GM23338 (cell line): ENCODE measurements around the gene GTF2E1. TPM values are rescaled to one million over a fixed set of nuclear protein-coding genes. Genes with fewer than 3 reads are reported as not detected.
"Not testable (repeated sequence)": the region's sequence is repeated elsewhere in the genome, so short reads cannot be mapped to it uniquely, and the experiment has no call there.

Experiments used
- ATAC-seq: fragments of 200-7000 bp; cut with Tn5 transposase; 3 replicates; pipeline ENCODE4 v1.9.1; 2020
- DNase-seq: peaks from one replicate; pipeline ENCODE4 v3.0.0-alpha.2; 2015; ENCODE audit warnings: low spot score
- H2AFZ ChIP-seq: fragments of 200-600 bp; sonication (generic); 2 replicates; pipeline ENCODE4 v1.8.0; 2016; ENCODE audit warnings: antibody characterized with exemption, mild to moderate bottlenecking, moderate library complexity
- H3F3A ChIP-seq: fragments of 200-600 bp; sonication (generic); replicated peaks from 2 replicates; pipeline ENCODE4 v1.8.0; 2017; ENCODE audit warnings: antibody characterized with exemption, mixed run types, low read depth
- H3K27ac ChIP-seq: fragments of 200-600 bp; sonication (generic); 2 replicates; pipeline ENCODE4 v1.6.1; 2016; ENCODE audit warnings: low read depth
- H3K27me3 ChIP-seq: fragments of 200-600 bp; sonication (generic); 2 replicates; pipeline ENCODE4 v1.8.0; 2016; ENCODE audit warnings: mild to moderate bottlenecking, mixed run types, moderate library complexity; ENCODE audit not compliant: insufficient read depth
- H3K36me3 ChIP-seq: fragments of 200-600 bp; sonication (generic); 2 replicates; pipeline ENCODE4 v1.8.0; 2016; ENCODE audit warnings: mild to moderate bottlenecking; ENCODE audit not compliant: insufficient read depth
- H3K4me1 ChIP-seq: fragments of 200-600 bp; sonication (generic); 2 replicates; pipeline ENCODE4 v1.8.0; 2016; ENCODE audit warnings: mild to moderate bottlenecking, moderate library complexity; ENCODE audit not compliant: insufficient read depth
- H3K4me2 ChIP-seq: fragments of 200-600 bp; sonication (generic); 2 replicates; pipeline ENCODE4 v1.7.1; 2017; ENCODE audit warnings: mixed run types
- H3K4me3 ChIP-seq: fragments of 200-600 bp; sonication (generic); 2 replicates; pipeline ENCODE4 v1.6.1; 2016; ENCODE audit warnings: mixed run types
- H3K79me2 ChIP-seq: fragments of 200-600 bp; sonication (generic); replicated peaks from 2 replicates; pipeline ENCODE4 v1.8.0; 2017; ENCODE audit warnings: mild to moderate bottlenecking; ENCODE audit not compliant: insufficient read depth
- H3K9me2 ChIP-seq: fragments of 200-600 bp; sonication (generic); 2 replicates; pipeline ENCODE4 v1.8.0; 2017; ENCODE audit not compliant: insufficient read depth
- H4K20me1 ChIP-seq: fragments of 200-600 bp; sonication (generic); replicated peaks from 2 replicates; pipeline ENCODE4 v1.8.0; 2017; ENCODE audit warnings: mild to moderate bottlenecking; ENCODE audit not compliant: insufficient read depth
- H3K27ac Mint-ChIP-seq: 2 replicates; pipeline ENCODE4 v1.8.0; 2020; ENCODE audit warnings: inconsistent platforms, mild to moderate bottlenecking, moderate library complexity, mixed read lengths
- H3K27me3 Mint-ChIP-seq: 3 replicates; pipeline ENCODE4 v1.8.0; 2022; ENCODE audit warnings: low read depth, mild to moderate bottlenecking, moderate library complexity, mixed read lengths, inconsistent platforms; ENCODE audit not compliant: insufficient read depth, poor library complexity
- H3K36me3 Mint-ChIP-seq: 3 replicates; pipeline ENCODE4 v1.8.0; 2021; ENCODE audit warnings: low read depth, mild to moderate bottlenecking, inconsistent platforms, moderate library complexity, mixed read lengths
- H3K4me1 Mint-ChIP-seq: 3 replicates; pipeline ENCODE4 v1.8.0; 2020; ENCODE audit warnings: mild to moderate bottlenecking, inconsistent platforms, mixed read lengths
- H3K4me3 Mint-ChIP-seq: 3 replicates; pipeline ENCODE4 v1.8.0; 2021; ENCODE audit warnings: moderate library complexity, mild to moderate bottlenecking, inconsistent platforms, mixed read lengths
- H3K9me3 Mint-ChIP-seq: 3 replicates; pipeline ENCODE4 v1.8.0; 2020; ENCODE audit warnings: moderate library complexity, mild to moderate bottlenecking, inconsistent platforms, mixed read lengths
- CREB1 ChIP-seq: fragments of 250-450 bp; sonication (Bioruptor Pico); IDR thresholded peaks from 2 replicates; pipeline ENCODE4 v1.5.0; 2020; ENCODE audit warnings: low read depth, mild to moderate bottlenecking, moderate library complexity
- EZH2 ChIP-seq: fragments of 200-600 bp; sonication (generic); IDR thresholded peaks from one replicate; pipeline ENCODE4 v1.8.0; 2017; ENCODE audit warnings: antibody characterized with exemption, mild to moderate bottlenecking, low read depth; ENCODE audit not compliant: unreplicated experiment
- EZH2phosphoT487 ChIP-seq: fragments of 200-600 bp; sonication (generic); IDR thresholded peaks from one replicate; pipeline ENCODE4 v1.8.1; 2018; ENCODE audit warnings: antibody characterized with exemption; ENCODE audit not compliant: unreplicated experiment
- JUNB ChIP-seq: IDR thresholded peaks from one replicate; pipeline ENCODE4 v1.6.1; 2016; ENCODE audit warnings: antibody characterized with exemption; ENCODE audit not compliant: unreplicated experiment
- NANOG ChIP-seq: IDR thresholded peaks from 2 replicates; pipeline ENCODE4 v1.6.1; 2016; ENCODE audit warnings: antibody characterized with exemption, borderline replicate concordance
- STAT1 ChIP-seq: IDR thresholded peaks from one replicate; pipeline ENCODE4 v1.6.1; 2016; ENCODE audit warnings: antibody characterized with exemption; ENCODE audit not compliant: unreplicated experiment
- ZNF114 ChIP-seq: fragments of 250-450 bp; sonication (Bioruptor Pico); IDR thresholded peaks from 2 replicates; pipeline ENCODE4 v1.5.0; 2020; ENCODE audit warnings: mild to moderate bottlenecking, moderate library complexity
- ZNF331 ChIP-seq: fragments of 250-450 bp; sonication (Bioruptor Pico); IDR thresholded peaks from 2 replicates; pipeline ENCODE4 v1.5.0; 2020; ENCODE audit warnings: low read depth, mild to moderate bottlenecking, moderate library complexity
- polyA plus RNA-seq: library from polyadenylated mRNA; unstranded; fragments of >200 nt; fragmentation: Nextera tagmentation; extraction: Ambion mirVana; gene quantifications from 2 replicates; pipeline ENCODE4 v1.2.1, GENCODE V29; 2016
- total RNA-seq: library from RNA; depleted of rRNA; stranded (reverse); fragments of >200 nt; shearing (Covaris generic); gene quantifications from 2 replicates; pipeline ENCODE4 v1.2.3, GENCODE V29; 2014
- TF ChIP-seq, protein P1 (sequence below): IDR thresholded peaks from one replicate; pipeline ENCODE4 v1.6.1; 2018; ENCODE audit warnings: antibody characterized with exemption; ENCODE audit not compliant: unreplicated experiment
- TF ChIP-seq, protein P2 (sequence below), 2 experiments: fragments of 200-600 bp in 1 of 2; sonication (generic) in 1 of 2; conservative IDR thresholded peaks; 2 replicates each; pipeline versions ENCODE4 v1.5.1 to v1.6.1; 2016 to 2017; ENCODE audit warnings: antibody characterized with exemption in 2 of 2, low read depth in 2 of 2, mild to moderate bottlenecking in 2 of 2, moderate library complexity in 1 of 2

The GTF2E1 gene
- total and polyA plus RNA-seq, 2 experiments from 2014 or later, result 24.3 to 69.0 TPM

DNA sequence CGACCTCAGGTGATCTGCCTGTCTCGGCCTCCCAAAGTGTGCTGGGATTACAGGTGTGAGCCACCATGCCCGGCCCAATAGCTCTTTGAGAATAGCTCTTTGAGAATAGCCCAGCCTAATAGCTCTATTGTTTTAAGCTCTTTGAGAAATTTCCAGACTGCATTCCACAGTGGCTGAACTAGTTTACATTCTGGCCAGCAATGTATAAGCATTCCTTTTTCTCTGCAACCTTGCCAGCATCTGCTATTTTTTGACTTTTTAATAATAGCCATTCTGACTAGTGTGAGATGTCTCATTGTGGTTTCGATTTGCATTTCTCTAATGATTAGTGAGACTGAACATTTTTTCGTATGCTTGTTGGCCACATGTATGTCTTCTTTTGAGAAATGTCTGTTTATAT is 43.3 kb downstream of the GTF2E1 start:
- not testable (repeated sequence) for H3K4me3 ChIP-seq, H3K9me2 ChIP-seq, H3K27ac ChIP-seq, H3K4me1 ChIP-seq, H3K27me3 ChIP-seq, H3K36me3 ChIP-seq, H2AFZ ChIP-seq, H3K4me3 Mint-ChIP-seq, H4K20me1 ChIP-seq, H3K79me2 ChIP-seq, H3K27me3 Mint-ChIP-seq, H3F3A ChIP-seq, H3K9me3 Mint-ChIP-seq, H3K4me2 ChIP-seq
- ATAC-seq (peak; percentile 68), DNase-seq (peak; percentile 61)
- peaks cover 36% of the 10 kb centered on the region for H3K36me3 Mint-ChIP-seq
- peaks cover 17% of the 10 kb centered on the region for H3K4me1 Mint-ChIP-seq
- 0 out of 2 replicates have a peak overlapping the region, but pooled peaks have one; percentile 64 for H3K27ac Mint-ChIP-seq

DNA sequence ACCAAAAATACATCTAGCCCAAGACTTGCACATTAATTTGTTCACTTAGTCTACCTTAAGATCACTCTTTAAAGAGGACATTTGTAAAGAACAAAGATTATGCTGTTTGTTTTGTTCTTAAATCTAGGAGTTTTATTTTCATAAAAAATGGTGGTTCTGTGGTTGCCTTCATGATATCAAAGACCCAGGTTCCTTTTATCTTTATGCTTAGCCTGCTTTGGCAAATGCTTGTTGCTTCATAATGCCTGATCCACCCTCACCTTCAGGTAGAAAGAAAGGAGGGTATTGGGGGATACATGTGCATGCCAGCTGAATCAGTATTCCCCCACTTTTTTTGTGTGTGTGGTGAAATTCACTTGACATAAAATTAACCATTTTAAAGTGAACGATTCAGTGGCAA is 48.5 kb downstream of the GTF2E1 start:
- Histone ChIP-seq H3F3A (no peaks in the 10 kb centered on the region), H3K27me3 (no peaks in the 10 kb centered on the region), H4K20me1 (no peaks in the 10 kb centered on the region), H3K9me2 (no peaks in the 10 kb centered on the region), H3K4me1 (peaks cover 13% of the 10 kb centered on the region), H3K27ac (no peak overlapping the region), H3K36me3 (no peaks in the 10 kb centered on the region), H2AFZ (no peak overlapping the region), H3K79me2 (no peaks in the 10 kb centered on the region), H3K4me2 (no peak overlapping the region), H3K4me3 (no peak overlapping the region)
- Mint-ChIP-seq H3K27ac (no peak overlapping the region), H3K9me3 (no peaks in the 10 kb centered on the region), H3K36me3 (0 out of 3 replicates have a peak, but pooled peaks cover under 1% of the 10 kb centered on the region), H3K4me3 (no peak overlapping the region), H3K27me3 (no peaks in the 10 kb centered on the region), H3K4me1 (peaks cover 49% of the 10 kb centered on the region)
- TF ChIP-seq CREB1, result no peak
- ATAC-seq (no peak), DNase-seq (no peak)

DNA sequence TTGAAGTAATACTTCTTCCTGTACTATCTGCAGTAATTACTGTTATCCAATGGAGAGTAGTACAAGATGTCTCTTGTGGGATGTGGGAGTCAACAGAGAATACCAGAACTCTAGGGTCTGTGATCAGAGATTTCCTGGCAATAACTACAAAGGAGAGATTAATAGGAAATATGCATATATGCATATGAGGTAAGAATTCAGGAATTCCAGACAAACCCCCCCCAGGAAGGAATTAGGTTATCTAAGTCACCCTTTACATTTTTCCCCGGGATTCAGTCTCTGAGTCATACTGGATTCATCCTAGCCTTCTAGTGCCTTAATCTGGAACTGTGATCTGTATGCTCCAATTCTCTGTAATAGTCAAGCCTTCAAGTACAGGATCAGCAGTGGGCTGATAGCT is 49.4 kb downstream of the GTF2E1 start:
- Mint-ChIP-seq H3K36me3 (no peaks in the 10 kb centered on the region), H3K9me3 (no peaks in the 10 kb centered on the region), H3K27ac (no peak overlapping the region; the same call in 1 of the 2 replicates), H3K4me1 (peaks cover 41% of the 10 kb centered on the region), H3K4me3 (no peak overlapping the region), H3K27me3 (no peaks in the 10 kb centered on the region)
- H3K4me1 ChIP-seq, result peaks cover 13% of the 10 kb centered on the region
- no peaks in the 10 kb centered on the region for H3F3A ChIP-seq
- no peak overlapping the region for H2AFZ ChIP-seq
- no peaks in the 10 kb centered on the region for H3K27me3 ChIP-seq
- H3K79me2 ChIP-seq, result no peaks in the 10 kb centered on the region
- H3K27ac ChIP-seq, result no peak overlapping the region
- DNase-seq (no peak), ATAC-seq (no peak)
- no peak overlapping the region for H3K4me3 ChIP-seq
- no peaks in the 10 kb centered on the region for H3K9me2 ChIP-seq
- no peaks in the 10 kb centered on the region for H3K36me3 ChIP-seq
- H4K20me1 ChIP-seq, result no peaks in the 10 kb centered on the region
- no peak overlapping the region for H3K4me2 ChIP-seq
- TF ChIP-seq EZH2, result no peak
- no peak for TF ChIP-seq STAT1
- TF ChIP-seq CREB1, result no peak
- no peak for TF ChIP-seq EZH2phosphoT487
- TF ChIP-seq, protein P1, sequence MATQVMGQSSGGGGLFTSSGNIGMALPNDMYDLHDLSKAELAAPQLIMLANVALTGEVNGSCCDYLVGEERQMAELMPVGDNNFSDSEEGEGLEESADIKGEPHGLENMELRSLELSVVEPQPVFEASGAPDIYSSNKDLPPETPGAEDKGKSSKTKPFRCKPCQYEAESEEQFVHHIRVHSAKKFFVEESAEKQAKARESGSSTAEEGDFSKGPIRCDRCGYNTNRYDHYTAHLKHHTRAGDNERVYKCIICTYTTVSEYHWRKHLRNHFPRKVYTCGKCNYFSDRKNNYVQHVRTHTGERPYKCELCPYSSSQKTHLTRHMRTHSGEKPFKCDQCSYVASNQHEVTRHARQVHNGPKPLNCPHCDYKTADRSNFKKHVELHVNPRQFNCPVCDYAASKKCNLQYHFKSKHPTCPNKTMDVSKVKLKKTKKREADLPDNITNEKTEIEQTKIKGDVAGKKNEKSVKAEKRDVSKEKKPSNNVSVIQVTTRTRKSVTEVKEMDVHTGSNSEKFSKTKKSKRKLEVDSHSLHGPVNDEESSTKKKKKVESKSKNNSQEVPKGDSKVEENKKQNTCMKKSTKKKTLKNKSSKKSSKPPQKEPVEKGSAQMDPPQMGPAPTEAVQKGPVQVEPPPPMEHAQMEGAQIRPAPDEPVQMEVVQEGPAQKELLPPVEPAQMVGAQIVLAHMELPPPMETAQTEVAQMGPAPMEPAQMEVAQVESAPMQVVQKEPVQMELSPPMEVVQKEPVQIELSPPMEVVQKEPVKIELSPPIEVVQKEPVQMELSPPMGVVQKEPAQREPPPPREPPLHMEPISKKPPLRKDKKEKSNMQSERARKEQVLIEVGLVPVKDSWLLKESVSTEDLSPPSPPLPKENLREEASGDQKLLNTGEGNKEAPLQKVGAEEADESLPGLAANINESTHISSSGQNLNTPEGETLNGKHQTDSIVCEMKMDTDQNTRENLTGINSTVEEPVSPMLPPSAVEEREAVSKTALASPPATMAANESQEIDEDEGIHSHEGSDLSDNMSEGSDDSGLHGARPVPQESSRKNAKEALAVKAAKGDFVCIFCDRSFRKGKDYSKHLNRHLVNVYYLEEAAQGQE, result no peak
- no peak for TF ChIP-seq ZNF331 (CRISPR knock-in tag)
- no peak for TF ChIP-seq JUNB
- TF ChIP-seq NANOG, result no peak
- no peak for TF ChIP-seq ZNF114 (CRISPR knock-in tag)
- TF ChIP-seq, protein P2, sequence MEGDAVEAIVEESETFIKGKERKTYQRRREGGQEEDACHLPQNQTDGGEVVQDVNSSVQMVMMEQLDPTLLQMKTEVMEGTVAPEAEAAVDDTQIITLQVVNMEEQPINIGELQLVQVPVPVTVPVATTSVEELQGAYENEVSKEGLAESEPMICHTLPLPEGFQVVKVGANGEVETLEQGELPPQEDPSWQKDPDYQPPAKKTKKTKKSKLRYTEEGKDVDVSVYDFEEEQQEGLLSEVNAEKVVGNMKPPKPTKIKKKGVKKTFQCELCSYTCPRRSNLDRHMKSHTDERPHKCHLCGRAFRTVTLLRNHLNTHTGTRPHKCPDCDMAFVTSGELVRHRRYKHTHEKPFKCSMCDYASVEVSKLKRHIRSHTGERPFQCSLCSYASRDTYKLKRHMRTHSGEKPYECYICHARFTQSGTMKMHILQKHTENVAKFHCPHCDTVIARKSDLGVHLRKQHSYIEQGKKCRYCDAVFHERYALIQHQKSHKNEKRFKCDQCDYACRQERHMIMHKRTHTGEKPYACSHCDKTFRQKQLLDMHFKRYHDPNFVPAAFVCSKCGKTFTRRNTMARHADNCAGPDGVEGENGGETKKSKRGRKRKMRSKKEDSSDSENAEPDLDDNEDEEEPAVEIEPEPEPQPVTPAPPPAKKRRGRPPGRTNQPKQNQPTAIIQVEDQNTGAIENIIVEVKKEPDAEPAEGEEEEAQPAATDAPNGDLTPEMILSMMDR (conservative IDR thresholded peaks at IDR 0.05; ENCODE audit: low read depth in 2 of 2), result no peak
